HG02885 (cell line): ENCODE results near the gene DSE.

ENCODE experiments used
- ATAC-seq: cut with Tn5 transposase; IDR thresholded peaks from one replicate; pipeline ENCODE4 v1.9.1; 2021; ENCODE audit warnings: mild to moderate bottlenecking; ENCODE audit not compliant: unreplicated experiment, poor library complexity

The DSE gene

GRCh38 chr6:116439522-116440051 lies 68.8 kb downstream of the DSE start:
- no peak for ATAC-seq

DNA sequence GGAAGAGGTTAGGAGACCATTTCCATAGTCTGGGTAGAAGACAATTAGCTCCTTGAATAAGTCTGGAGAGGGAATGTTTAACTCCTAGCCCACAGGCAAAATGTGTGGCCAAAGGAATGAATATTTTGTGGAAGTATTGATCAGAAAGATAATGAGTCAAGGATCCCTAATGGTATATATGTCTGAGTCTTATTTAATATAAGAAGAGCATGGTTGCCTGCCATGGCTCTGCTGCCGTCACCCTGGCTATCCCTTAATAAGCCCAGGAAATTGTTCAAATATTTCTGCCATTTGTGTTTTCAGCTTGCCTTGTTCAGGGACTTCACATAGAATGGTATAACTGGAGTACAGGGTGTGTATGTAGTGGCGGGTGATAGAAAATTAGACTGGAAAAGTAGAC lies 72.4 kb downstream of the DSE start:
- ATAC-seq = no peak

DNA sequence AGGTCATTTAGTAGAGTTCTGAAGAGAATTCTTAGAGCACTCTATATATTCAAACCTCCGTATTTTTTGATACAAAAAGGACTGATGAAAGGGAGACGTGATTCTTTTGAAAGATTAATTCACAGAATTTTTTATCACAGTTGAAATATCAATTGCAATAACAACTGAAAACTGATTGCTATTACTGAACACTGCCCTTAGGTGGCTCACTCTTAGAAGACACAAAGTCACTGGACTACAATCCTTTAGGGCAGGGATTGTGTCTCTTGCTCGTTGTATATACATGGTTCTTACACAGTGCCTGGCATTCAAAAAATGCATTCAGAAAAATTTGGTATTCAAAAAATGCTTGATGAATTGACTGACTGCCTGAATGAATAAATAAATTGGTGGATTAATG lies 73.3 kb downstream of the DSE start:
- ATAC-seq = peak; percentile 76

- ATAC-seq = no peak
Measured at GRCh38 chr6:116444575-116444974, 73.8 kb downstream of the DSE start.

DNA sequence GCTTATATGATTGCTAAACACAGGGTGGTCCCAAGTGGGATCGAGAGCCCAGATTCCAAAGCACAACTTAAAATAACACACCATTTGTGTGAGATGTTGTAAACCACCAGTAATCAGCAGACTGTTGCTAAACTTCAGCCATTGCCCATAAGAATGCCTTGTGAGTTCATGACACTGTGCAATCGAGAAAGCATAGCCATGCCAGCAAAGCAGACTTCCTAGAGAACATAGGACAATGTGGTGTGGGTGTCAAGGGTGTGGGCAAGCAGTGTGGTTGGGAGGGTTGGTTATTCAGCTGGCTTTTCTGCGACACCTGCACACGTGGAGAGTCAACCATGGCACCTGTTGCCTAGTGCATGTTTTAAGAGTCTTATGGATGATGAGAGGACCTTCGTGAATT lies 74.4 kb downstream of the DSE start:
- ATAC-seq = no peak

GRCh38 chr6:116446399-116446798 lies 75.7 kb downstream of the DSE start:
- ATAC-seq = no peak

DNA sequence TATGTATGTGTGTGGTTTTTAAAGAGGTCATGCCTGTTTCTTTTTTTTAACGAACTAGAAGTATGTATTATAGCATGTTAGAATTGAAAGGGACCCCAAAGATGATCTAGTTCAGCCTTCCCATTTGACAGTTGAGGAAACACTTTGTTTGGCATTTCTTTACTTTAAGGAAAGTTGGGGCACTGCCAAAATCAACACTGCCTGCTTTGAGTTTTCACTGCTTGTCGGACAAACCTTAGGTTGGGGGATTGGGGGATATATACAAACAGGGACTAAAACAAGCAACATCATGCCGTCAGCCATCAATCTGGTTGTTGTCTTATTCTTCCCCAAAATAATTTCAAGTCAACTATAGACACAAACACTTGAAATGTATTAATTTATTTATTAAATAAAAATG lies 76.3 kb downstream of the DSE start:
- ATAC-seq = no peak

- ATAC-seq = no peak
Measured at GRCh38 chr6:116447496-116448011, 76.8 kb downstream of the DSE start.

DNA sequence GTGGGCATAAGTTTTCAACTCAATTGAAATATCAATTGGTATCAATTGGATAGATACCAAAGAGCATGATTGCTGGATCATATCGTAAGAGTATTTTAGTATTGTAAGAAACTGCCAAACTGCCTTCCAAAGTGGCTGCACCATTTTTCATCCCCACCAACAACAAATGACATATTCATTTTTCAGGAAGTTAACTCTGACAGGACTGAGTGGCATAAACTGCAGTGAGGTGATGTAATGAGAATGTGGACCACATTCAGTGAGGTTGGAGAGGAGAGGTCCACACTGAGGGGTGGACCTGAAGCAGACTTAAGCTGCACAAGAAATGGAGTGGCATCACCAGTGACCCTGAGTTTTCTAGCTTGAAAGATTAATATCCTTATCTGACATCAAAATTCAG lies 78.8 kb downstream of the DSE start:
- ATAC-seq = no peak

DNA sequence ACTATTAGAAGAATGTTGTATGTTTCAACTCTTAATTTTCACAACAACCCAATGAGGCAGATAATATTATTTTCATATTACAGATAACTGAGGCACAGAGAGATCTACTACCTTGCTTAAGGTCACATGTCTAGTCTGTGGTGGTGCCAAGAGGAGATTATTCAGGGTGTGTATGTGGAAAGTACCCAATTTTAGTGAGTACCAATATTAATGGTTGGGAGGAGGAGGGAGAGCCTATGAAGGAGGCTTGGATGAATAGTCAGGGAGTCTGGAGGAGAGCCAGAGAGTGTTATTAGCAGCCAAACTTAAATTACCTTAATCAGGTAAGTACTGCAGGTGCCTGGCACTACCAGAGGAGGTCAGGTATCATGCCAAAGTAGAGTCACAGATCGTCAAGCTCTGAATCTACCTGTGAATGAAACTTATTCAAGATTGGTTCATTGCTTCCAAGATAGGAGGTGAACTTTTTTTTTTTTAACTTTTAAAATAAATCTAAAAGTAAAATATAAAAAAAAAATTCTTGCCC lies 79.5 kb downstream of the DSE start:
- ATAC-seq = no peak

DNA sequence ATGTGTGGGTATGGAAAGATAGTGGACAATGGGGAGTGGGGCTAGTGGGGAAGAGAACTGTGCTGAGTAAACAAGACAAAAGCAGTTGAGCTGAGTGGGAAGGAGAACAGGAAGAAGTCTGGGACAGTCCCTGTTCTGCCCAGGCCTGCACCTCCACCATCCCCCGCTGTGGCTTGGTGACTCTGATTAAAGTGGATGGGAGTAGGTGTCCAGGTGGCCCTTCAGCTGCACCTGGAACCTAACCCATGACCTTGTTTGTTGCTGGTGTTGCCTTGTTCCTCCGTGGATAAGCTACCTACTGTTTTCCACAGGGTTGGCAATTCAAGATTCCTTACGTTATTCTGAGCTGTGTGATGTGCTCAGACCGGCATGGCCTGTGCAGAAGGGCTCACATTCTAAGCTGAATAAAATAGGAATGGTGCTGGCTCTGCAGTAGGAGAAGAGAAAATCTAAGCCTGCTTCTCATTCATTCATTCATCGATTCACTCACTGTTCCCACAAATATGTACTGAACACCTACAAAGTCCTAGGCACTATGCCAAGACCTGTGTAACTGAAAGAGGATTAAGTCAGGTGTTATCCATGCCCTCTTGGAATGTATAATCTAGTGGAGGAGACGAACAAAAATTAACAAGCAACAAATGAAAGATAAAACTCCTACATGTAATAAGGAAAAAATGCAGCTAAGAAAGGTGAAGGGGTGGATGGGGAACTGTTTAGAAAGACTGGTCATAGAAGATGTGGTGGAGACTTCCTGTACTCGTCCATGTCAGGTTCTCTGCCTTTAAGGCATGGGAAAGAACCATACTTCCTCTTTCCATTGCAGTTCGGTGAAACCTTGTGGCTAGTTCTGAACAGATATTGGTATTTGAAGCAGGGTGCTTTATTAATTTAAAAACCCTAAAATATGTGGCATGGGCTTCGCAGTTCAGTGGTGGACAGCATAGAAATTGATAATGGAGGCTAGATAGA lies 80.3 kb downstream of the DSE start:
- ATAC-seq = peak; percentile 93

GRCh38 chr6:116451916-116452315 lies 81.2 kb downstream of the DSE start:
- ATAC-seq = no peak

GRCh38 chr6:116452531-116452930 lies 81.8 kb downstream of the DSE start:
- ATAC-seq = no peak

DNA sequence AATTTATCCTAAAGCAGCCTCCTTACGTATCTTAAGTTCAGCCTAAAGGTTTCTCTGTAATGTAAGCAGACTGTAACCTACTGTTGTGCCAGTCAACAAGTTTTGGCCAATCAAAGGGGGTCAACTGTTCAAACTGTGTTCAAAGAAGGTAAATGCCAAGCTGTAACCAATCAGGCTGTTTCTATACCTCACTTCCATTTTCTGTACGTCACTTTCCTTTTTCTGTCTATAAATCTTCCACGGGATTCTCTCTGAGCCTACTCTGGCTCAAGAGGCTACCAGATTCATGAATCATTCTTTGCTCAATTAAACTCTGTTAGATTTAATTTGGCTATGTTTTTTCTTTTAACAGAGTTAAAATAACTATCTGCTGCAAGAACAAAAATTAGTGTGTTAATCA lies 85.4 kb downstream of the DSE start:
- ATAC-seq = no peak

- no peak for ATAC-seq
Measured at GRCh38 chr6:116456927-116457326, 86.2 kb downstream of the DSE start.

- ATAC-seq = no peak
Measured at GRCh38 chr6:116458264-116458663, 87.5 kb downstream of the DSE start.

DNA sequence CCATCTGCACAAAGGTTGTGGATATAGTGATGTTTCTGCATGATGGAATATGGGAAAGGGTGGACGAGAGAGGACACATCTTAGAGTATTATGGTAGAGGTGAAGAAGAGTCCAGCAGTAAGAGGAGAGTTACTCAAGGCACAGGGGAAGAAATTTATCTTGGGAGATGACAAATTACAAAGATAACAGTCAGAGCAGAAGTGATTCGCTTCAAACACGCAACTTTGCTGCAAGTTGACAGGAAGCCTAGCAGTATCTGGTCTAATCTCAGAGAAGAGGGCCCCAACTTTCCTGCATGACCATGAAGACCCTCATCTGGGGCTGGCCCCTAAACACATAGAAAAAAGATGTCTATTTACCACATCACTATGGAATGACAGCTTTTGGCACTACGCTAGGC lies 89.2 kb downstream of the DSE start:
- ATAC-seq = no peak

GRCh38 chr6:116461331-116461931 lies 90.7 kb downstream of the DSE start, which contains the start of gene CALHM6:
Gene CALHM6, plus strand, starts transcription at chr6:116461375. Its CDS starts 555 bp downstream, at chr6:116461930.
- ATAC-seq = no peak

- peak; percentile 90 for ATAC-seq
Measured at GRCh38 chr6:116461932-116462885, 91.5 kb downstream of the DSE start.

- ATAC-seq = no peak
Measured at GRCh38 chr6:116463301-116463700, 92.6 kb downstream of the DSE start.
